H1 (cell line): ENCODE data around the gene KCNB1.

ENCODE experiments used
- ASH2L ChIP-seq: fragments of 200-600, 300-600 bp; sonication (generic); IDR thresholded peaks from one replicate; pipeline ENCODE4 v1.7.1; 2017; ENCODE audit warnings: low read length
- JUN ChIP-seq: IDR thresholded peaks from 2 replicates; pipeline ENCODE4 v1.6.1; 2011; ENCODE audit warnings: low read depth, mild to moderate bottlenecking, improper control_type of control experiment, low read length
- POLR2A ChIP-seq, 2 experiments: IDR thresholded peaks; 1 replicate in 1 of 2; 2 replicates in 1 of 2; pipeline ENCODE4 v1.6.1; 2011; ENCODE audit warnings: low read depth in 2 of 2, low read length in 2 of 2, mild to moderate bottlenecking in 2 of 2; ENCODE audit errors: control extremely low read depth in 1 of 2
- RAD21 ChIP-seq, 2 experiments: IDR thresholded peaks in 1 of 2; conservative IDR thresholded peaks in 1 of 2; 2 replicates each; pipeline ENCODE4 v1.6.1; 2011; ENCODE audit warnings: low read depth in 2 of 2, low read length in 2 of 2, improper control_type of control experiment in 1 of 2, inconsistent platforms in 1 of 2, mild to moderate bottlenecking in 1 of 2, moderate library complexity in 1 of 2
- TCF12 ChIP-seq: IDR thresholded peaks from 2 replicates; pipeline ENCODE4 v1.6.1; 2011; ENCODE audit warnings: low read depth, mild to moderate bottlenecking, low read length
- TF ChIP-seq, protein P1 (sequence below), 3 experiments: IDR thresholded peaks; 1 replicate in 2 of 3; 2 replicates in 1 of 3; pipeline versions ENCODE4 v1.5.1 to v1.6.1; 2011; ENCODE audit warnings: low read length in 3 of 3, mild to moderate bottlenecking in 3 of 3, inconsistent platforms in 2 of 3, low read depth in 1 of 3, moderate library complexity in 1 of 3; ENCODE audit not compliant: insufficient read depth in 1 of 3; ENCODE audit errors: control extremely low read depth in 1 of 3
- TF ChIP-seq, protein P2 (sequence below): fragments of 300-600 bp; sonication (generic); IDR thresholded peaks from 2 replicates; pipeline ENCODE4 v1.7.1; 2012; ENCODE audit warnings: low read length, moderate library complexity, mild to moderate bottlenecking, inconsistent platforms; ENCODE audit not compliant: insufficient replicate concordance

DNA sequence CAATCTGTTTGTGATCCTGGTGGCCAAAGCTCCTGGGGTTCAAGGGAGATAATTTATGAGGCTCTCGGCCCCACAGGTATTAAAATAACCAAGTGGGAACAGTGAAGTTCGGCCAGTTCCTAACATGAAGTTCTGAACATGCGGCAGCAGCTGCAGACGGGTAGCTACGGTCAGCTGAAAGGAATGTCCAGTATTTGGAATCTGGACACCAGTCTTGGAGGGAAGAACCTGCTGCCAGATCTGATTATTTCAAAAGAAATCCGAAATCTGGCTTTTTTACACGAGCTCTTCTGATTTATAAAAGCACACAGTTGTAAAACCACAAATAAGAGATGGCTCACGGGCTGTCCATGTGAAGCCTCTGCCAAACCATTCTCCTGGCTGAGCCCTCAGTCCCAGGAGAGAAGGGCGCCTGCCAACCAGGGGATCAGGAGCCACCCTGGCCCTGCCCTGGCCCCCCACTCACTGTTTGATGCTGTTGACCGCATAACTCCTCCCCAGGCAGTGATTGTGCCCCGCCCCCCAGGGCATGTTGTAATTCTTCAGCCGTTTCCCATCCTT lies 28.2 kb upstream of the KCNB1 start:
- no peak for TF ChIP-seq TCF12
- no peak for TF ChIP-seq JUN
- TF ChIP-seq, protein P1, sequence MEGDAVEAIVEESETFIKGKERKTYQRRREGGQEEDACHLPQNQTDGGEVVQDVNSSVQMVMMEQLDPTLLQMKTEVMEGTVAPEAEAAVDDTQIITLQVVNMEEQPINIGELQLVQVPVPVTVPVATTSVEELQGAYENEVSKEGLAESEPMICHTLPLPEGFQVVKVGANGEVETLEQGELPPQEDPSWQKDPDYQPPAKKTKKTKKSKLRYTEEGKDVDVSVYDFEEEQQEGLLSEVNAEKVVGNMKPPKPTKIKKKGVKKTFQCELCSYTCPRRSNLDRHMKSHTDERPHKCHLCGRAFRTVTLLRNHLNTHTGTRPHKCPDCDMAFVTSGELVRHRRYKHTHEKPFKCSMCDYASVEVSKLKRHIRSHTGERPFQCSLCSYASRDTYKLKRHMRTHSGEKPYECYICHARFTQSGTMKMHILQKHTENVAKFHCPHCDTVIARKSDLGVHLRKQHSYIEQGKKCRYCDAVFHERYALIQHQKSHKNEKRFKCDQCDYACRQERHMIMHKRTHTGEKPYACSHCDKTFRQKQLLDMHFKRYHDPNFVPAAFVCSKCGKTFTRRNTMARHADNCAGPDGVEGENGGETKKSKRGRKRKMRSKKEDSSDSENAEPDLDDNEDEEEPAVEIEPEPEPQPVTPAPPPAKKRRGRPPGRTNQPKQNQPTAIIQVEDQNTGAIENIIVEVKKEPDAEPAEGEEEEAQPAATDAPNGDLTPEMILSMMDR (IDR thresholded peaks at IDR 0.05; ENCODE audit: control extremely low read depth in 1 of 3, insufficient read depth in 1 of 3, low read depth in 1 of 3, low read length in 3 of 3) = no peak
- TF ChIP-seq RAD21 (IDR thresholded peaks at IDR 0.05 in 1 of 2, conservative IDR thresholded peaks at IDR 0.05 in 1 of 2; ENCODE audit: low read depth in 2 of 2, low read length in 2 of 2) = no peak
- no peak for TF ChIP-seq ASH2L
- TF ChIP-seq, protein P2, sequence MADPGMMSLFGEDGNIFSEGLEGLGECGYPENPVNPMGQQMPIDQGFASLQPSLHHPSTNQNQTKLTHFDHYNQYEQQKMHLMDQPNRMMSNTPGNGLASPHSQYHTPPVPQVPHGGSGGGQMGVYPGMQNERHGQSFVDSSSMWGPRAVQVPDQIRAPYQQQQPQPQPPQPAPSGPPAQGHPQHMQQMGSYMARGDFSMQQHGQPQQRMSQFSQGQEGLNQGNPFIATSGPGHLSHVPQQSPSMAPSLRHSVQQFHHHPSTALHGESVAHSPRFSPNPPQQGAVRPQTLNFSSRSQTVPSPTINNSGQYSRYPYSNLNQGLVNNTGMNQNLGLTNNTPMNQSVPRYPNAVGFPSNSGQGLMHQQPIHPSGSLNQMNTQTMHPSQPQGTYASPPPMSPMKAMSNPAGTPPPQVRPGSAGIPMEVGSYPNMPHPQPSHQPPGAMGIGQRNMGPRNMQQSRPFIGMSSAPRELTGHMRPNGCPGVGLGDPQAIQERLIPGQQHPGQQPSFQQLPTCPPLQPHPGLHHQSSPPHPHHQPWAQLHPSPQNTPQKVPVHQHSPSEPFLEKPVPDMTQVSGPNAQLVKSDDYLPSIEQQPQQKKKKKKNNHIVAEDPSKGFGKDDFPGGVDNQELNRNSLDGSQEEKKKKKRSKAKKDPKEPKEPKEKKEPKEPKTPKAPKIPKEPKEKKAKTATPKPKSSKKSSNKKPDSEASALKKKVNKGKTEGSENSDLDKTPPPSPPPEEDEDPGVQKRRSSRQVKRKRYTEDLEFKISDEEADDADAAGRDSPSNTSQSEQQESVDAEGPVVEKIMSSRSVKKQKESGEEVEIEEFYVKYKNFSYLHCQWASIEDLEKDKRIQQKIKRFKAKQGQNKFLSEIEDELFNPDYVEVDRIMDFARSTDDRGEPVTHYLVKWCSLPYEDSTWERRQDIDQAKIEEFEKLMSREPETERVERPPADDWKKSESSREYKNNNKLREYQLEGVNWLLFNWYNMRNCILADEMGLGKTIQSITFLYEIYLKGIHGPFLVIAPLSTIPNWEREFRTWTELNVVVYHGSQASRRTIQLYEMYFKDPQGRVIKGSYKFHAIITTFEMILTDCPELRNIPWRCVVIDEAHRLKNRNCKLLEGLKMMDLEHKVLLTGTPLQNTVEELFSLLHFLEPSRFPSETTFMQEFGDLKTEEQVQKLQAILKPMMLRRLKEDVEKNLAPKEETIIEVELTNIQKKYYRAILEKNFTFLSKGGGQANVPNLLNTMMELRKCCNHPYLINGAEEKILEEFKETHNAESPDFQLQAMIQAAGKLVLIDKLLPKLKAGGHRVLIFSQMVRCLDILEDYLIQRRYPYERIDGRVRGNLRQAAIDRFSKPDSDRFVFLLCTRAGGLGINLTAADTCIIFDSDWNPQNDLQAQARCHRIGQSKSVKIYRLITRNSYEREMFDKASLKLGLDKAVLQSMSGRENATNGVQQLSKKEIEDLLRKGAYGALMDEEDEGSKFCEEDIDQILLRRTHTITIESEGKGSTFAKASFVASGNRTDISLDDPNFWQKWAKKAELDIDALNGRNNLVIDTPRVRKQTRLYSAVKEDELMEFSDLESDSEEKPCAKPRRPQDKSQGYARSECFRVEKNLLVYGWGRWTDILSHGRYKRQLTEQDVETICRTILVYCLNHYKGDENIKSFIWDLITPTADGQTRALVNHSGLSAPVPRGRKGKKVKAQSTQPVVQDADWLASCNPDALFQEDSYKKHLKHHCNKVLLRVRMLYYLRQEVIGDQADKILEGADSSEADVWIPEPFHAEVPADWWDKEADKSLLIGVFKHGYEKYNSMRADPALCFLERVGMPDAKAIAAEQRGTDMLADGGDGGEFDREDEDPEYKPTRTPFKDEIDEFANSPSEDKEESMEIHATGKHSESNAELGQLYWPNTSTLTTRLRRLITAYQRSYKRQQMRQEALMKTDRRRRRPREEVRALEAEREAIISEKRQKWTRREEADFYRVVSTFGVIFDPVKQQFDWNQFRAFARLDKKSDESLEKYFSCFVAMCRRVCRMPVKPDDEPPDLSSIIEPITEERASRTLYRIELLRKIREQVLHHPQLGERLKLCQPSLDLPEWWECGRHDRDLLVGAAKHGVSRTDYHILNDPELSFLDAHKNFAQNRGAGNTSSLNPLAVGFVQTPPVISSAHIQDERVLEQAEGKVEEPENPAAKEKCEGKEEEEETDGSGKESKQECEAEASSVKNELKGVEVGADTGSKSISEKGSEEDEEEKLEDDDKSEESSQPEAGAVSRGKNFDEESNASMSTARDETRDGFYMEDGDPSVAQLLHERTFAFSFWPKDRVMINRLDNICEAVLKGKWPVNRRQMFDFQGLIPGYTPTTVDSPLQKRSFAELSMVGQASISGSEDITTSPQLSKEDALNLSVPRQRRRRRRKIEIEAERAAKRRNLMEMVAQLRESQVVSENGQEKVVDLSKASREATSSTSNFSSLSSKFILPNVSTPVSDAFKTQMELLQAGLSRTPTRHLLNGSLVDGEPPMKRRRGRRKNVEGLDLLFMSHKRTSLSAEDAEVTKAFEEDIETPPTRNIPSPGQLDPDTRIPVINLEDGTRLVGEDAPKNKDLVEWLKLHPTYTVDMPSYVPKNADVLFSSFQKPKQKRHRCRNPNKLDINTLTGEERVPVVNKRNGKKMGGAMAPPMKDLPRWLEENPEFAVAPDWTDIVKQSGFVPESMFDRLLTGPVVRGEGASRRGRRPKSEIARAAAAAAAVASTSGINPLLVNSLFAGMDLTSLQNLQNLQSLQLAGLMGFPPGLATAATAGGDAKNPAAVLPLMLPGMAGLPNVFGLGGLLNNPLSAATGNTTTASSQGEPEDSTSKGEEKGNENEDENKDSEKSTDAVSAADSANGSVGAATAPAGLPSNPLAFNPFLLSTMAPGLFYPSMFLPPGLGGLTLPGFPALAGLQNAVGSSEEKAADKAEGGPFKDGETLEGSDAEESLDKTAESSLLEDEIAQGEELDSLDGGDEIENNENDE = no peak
- no peak for TF ChIP-seq POLR2A (IDR thresholded peaks at IDR 0.05; ENCODE audit: control extremely low read depth in 1 of 2, low read depth in 2 of 2, low read length in 2 of 2)
